Peyer's patch (tissue), 4 donors: ENCODE data around the gene MAML2.

Experiments used
- CTCF ChIP-seq, 6 experiments: fragments of 450-650 bp in 4 of 6; fragments of 200-600 bp in 2 of 6; sonication (generic) in 1 of 6; IDR thresholded peaks; one replicate each; pipeline ENCODE4 v1.5.1; 2017 to 2019; ENCODE audit warnings: antibody characterized with exemption in 6 of 6, mild to moderate bottlenecking in 3 of 6, moderate library complexity in 1 of 6
- POLR2A ChIP-seq, 2 donors: fragments of 450-650 bp; IDR thresholded peaks; one replicate each; pipeline ENCODE4 v1.5.1; 2017; ENCODE audit warnings: antibody characterized with exemption in 2 of 2, mild to moderate bottlenecking in 2 of 2, moderate library complexity in 2 of 2

GRCh38 chr11:96013461-96014213 lies 329.4 kb downstream of the MAML2 start:
- TF ChIP-seq CTCF (IDR thresholded peaks at IDR 0.05) (no peak), POLR2A (IDR thresholded peaks at IDR 0.05) (no peak)
